SH-SY5Y (cell line): Measurements from ENCODE around the gene ETV1.

Source experiments
- GATA2 ChIP-seq: IDR thresholded peaks from 2 replicates; pipeline ENCODE4 v1.6.1; 2011; ENCODE audit warnings: mild to moderate bottlenecking, low read depth, low read length
- GATA3 ChIP-seq: IDR thresholded peaks from 2 replicates; pipeline ENCODE4 v1.6.1; 2011; ENCODE audit warnings: low read depth, mild to moderate bottlenecking, low read length, moderate library complexity

DNA sequence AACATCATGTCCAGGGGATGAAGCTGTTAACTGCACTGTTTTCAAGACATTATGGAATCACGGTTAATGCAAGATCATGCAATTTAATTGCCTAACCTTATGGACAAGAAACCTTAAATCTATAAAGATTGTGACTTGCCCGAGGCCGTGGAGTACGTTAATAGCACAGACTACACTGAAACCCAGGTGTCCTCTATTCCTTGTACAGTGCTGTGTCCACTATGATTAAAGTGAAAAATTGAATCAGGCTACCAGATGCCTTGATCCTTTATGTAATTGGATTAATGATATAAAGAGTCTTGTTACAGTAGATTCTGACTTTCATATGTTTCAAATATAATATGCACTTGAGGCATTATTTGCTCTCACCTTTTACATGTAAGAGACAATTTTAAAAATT lies 33.9 kb upstream of the ETV1 start:
- TF ChIP-seq GATA2: no peak
- TF ChIP-seq GATA3: no peak
